Hematopoietic multipotent progenitor cell treated with erythropoietin and hydrocortisone succinate and interleukin-3 and kit ligand, for 6 days (in vitro differentiated cells): Measurements from ENCODE around the gene ACKR1.

Source experiments
- DNase-seq: peaks from one replicate; pipeline ENCODE4 v3.0.0-alpha.2; 2015

Gene ACKR1

DNA sequence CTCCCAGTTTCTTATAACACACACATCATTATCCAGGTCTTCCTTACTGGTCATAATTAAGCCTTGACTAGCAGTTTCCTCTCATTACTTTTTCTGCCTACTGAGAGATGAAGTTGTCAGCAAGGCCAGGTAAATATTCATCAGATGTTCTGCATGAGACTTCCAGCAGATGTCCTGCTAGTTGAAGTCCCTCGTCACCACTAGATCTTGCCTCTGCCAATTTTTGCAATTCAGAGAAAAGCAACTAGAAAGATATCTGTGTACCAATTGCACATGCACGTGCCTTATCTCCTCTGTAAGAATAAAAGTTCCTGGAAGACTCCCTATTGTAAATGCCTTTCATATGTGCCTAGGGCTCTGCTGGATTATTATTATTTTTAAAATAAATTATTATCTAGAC lies 18.3 kb downstream of the ACKR1 start:
- DNase-seq = peak; percentile 74

DNA sequence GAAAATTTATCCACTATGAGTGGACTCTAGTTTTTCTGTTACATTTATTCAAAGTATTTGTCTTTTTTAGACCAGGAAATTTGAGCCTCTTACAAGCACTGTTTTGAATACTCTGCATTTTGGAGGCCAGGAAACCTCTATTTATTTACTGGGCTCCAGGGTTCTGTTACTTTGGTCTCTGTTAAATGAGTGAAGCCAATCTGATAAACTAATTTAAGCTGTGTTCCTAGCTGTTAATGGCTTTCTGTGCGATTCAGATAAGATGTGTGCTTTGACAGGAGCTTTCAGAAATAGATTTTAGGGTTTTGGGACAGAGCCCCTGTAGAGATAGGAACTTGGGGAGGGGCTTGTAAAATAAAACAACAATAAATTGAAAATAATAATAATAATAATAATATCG lies 23.9 kb downstream of the ACKR1 start:
- DNase-seq = peak; percentile 71

DNA sequence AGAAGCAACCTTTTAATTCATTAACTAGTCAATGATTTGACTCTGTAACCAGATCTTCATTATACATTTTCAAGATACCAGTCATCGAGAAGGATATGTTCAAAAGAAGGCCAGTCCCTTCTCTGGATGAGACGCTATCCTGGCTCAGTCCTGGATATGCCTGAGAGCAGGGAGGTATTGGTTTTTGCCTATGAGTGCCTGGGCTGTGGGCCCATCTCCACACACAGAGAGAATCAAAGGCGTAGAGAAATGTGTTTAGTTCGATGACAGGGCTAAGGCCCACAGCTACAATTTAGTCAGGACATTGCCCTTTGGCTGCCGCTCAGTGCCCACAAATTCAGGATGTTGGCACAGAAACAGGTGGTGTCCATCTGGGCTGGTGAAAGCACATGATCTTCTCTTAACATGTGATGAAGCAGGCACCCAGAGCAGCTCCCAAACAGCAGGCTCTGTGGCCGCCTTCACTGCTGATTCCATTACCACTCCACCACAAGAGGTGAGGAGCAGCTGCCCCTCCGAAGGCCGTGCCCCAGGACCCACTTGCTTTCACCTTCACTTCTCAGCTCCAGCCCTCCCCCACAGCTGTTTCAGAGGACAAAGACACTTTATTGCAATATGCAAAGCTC lies 24.7 kb downstream of the ACKR1 start:
- no peak for DNase-seq

DNA sequence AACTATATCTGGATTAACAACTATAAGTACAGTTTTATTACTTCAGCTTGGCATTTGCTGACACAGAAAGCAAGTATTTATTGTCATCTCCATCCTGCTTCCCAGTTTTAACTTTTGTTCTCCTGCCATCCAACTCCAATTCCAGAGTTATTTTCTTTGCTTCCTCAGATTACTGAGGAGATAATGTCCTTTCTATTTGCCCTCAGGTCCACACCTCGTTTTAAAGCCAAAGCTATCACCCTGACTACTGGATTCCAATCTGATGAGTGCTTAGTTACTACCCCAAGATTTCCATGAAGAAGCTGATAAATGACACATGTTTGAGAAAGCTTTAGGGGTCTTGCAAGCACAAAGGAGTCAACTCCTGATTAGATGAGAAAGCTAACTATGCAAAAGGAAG lies 25.2 kb downstream of the ACKR1 start:
- DNase-seq = no peak

DNA sequence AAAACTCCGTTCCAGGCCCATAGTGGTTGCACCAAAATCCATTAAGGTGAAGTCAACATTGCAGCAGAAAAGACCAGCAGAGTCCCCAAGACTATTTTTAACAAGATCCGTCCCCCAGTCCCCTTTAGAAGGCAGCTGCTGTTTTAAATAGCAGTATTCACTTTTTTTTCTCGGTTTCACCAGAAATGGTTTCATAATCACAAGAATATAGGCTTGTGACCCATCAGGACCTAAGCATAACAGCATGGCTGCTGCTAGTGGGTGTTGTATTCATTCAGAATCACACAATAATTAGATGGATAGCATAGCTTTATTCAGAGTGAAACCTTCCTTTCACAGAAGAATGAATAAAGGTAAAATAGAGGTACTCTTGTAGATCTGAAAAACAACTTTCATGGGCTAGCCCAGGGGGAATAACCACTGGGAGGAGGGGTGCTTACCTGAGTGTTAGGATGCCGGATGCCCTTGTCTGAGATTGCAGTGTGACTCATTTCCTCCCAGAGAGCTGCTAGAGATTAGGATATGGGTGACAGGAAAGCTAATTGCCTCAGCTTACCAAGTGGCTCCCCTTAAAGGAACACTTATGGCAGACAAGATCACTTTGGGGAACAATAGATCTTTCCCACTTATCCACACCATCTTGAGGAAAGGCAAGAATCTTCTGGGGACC lies 35.0 kb downstream of the ACKR1 start:
- DNase-seq = no peak

DNA sequence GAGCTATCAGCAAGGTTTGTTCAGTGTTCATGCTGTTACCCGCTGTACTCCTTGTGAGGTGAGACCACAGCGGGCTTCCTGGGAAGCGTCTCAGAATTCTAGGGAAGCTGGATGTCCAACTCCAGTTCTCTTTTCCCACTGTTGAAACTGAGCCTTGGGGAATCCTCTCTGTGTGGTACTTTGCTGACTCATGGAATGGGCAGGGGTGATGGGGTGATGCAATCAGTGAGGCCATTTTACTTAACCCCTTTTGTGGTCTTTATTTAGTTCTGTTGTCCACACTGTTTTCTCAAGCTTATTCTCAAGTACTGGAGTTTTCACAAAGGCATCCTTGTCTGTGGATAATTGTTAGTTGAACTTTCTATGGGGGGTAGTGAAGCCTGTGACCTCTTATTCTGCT lies 42.6 kb downstream of the ACKR1 start:
- DNase-seq = no peak

DNA sequence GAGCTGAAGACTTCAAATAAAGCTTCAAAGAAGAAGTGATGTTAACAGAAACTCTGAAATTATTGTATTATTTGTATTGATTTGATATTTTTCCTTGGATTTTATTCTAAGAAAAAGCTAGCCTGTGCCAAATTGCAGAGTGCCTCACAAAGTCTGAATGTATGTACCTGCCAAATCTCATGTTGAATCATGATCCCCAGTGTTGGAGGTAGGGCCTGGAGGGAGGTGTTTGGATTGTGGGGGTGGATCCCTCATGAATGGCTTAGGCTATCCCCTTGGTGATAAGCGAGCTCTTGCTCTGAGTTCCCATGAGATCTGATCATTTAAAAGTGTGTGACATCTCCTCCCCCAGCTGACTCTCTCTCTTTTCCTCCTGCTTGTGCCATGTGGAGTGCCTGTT lies 43.6 kb downstream of the ACKR1 start:
- DNase-seq = no peak

DNA sequence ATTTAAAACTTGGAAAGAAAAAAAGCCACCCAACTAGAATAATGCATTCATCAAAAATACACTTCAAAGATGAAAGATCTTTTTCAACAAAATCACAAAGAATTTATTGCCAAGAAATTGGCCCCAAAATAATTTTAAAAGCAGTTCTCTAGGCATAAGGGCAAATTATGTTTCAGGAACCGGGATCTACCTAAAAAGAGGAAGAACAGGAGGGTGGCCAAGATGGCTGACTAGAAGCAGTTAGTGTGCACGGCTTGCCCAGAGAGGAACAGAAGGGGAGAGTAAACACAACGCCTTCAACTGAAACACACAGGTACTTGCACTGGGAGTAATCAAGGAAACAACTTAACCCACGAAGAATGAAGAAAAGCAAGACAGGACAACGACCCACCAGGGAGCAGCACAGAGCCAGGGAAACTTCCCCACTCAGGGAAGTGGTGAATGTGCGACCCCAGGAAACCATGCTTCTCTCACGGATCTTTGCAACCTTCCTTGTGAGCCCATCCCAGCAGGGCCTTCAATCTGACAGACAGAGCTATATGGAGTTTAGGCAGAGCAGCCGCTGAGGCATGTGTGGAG lies 46.1 kb downstream of the ACKR1 start:
- peak; percentile 40 for DNase-seq
